ENCODE data around the gene LANCL3. TPM values are rescaled to one million over a fixed set of nuclear protein-coding genes. Genes with fewer than 3 reads are reported as not detected.
"Not testable (repeated sequence)": the region's sequence is repeated elsewhere in the genome, so short reads cannot be mapped to it uniquely, and the experiment has no call there.

Gene LANCL3
- total RNA-seq, 1 donor, result 0.27 TPM

DNA sequence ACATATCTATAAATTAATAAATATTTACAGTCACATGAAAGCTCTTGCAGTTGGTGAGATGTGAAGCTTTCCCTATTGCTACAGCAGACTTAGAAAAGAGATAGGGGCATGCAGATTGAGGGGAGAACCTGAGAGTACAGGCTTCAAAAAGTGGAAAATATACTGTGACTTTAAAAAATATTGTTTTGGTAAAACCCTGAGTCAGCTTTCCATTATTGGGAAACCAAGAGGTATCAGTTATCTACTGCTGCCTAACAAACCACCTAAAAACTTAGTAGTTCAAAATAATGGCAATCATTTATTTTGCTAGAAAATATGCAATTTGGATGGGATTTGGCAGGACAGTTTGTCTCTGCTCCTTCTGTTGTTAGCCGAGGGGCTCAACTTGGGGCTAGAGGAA is 38.3 kb downstream of the LANCL3 start:
- no peak for DNase-seq (ENCODE audit: low read depth in 2 of 3, low spot score in 2 of 3)

DNA sequence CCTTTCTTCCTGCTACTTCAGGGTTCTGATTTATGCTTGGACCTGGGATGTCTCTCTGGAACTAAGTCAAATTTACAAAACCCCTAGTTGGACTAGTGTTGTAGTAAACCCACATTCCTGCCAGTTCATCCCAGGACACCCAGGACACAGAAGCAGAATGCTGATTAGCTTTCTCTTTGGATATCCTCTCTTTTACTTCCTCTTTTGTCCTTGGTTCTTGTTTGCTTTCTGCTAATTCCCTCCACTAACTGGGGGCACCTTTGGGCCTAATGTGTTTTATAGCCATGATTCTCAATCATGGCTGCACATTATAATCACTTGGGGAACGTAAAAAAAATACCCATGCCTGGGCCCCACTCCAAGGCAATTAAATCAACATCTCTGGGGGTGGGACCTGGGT is 42.5 kb downstream of the LANCL3 start:
- DNase-seq (ENCODE audit: low read depth in 2 of 3, low spot score in 2 of 3), result peak in 1 of 3 donors; percentile 2

DNA sequence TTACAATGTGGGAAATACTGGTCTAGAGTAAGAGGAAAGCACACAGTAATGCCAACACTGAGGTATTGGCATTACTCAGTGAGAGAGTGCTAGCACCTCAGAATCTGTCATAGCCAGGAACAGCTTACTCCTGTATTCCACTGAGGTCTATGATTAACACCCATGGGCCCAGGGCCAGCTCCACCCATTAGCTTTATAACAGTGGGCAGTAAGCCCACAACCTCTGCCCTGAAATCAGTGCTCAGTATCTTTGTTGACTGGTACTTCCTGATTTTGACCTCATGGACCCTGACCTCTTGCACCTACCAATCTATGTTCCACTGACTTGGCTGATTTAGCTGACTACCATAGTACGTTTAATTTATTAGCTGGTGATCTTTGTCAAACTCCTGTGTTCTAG is 56.1 kb downstream of the LANCL3 start:
- DNase-seq (ENCODE audit: low read depth in 2 of 3, low spot score in 2 of 3), result no peak

DNA sequence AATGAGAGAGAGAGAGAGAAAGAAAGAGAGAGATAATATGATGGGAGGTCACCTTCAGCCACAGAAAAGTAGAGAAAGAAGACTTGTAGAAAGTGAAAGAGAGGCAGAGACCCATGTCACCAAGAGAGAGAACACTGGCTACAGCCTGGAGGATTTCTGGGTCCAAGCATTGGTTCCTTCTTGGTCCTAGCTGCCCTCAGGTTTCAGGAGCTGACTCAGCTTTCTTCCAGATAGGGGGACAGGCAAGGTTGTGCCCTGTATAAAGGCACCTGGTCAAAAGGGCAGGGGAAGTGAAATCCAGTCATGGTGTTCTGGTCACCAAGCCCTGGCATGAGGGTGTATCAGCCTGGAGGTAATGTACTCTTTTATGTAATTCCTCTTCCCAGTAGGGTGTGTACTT is 66.6 kb downstream of the LANCL3 start:
- no peak for DNase-seq (ENCODE audit: low read depth in 2 of 3, low spot score in 2 of 3)

DNA sequence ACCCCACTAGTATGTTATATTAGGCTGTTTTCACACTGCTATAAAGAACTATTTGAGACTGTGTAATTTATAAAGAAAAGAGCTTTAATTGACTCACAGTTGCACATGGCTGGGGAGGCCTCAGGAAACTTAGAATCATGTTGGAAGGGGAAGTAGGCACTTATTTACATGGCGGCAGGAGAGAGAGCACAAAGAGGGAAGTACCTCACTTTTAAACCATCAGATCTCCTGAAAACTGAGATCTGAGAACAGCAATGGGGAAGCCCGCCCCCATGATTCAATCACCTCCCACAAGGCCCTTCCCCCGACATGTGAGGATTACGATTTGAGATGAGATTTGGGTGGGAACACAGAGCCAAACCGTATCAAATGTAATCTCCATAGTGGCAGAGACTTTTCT is 68.7 kb downstream of the LANCL3 start:
- DNase-seq (ENCODE audit: low read depth in 2 of 3, low spot score in 2 of 3), result no peak

DNA sequence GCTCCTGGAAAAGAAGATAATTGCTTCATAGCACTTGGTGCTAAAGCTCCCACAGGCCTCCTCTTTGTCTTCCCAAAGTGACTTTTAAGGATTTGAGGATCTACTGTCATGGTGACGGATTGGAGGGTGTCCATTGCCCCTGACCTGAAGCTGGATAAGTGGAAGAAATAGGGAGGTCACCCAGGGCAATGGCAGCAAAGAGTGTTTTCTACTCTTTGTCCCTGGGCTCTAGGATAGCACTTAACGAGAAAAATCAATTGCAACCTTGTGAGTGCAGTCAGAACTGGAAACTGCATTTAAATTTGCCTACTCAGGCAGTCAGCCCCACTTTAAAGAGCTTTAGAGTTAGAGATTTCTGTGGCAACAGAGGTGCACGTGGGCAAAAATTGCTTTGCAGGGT is 70.4 kb downstream of the LANCL3 start:
- no peak for DNase-seq (ENCODE audit: low read depth in 2 of 3, low spot score in 2 of 3)

DNA sequence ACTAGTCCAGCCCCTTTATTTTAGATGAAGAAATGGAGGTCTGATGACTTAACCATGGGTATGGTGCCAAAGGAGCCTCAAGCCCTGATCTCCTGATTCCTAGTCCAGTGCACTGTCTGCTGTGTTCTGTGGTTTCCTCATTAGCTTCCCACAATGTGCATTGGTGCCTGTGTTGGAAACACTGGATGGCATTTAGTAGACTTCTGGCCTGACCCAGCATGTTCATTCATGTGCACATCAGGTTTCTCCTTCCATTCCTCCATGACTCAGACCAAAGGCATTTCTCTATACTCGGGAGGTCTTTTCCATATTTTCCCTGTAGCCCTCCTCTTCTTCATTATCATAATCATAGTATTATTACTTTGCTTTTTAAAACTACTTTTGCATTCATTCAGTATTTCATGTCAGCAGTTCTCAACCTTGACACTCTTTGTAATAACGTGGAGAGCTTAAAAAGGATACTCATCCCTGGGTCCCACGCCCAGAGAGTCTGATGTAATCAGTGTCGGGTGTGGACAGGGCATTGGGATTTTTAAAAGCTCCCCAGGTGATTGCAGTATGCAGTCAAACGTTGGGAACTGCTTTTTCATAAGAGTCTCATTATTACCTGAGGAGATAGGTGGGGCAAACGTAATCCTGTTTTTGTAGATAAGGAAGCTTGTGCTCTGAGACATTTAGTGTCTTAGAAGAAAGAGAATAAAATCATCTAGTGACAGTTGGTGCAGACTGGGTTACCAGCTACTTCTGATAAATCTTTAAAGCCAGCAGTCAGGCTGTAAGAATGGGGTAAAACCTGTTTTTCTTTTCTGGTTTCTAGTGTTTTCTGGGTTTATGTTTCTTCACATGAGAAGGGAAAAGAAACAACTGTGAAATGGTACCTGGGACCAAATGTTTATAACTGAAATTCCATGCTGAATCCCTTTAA is 73.2 kb downstream of the LANCL3 start:
- DNase-seq (ENCODE audit: low read depth in 2 of 3, low spot score in 2 of 3), result no peak

DNA sequence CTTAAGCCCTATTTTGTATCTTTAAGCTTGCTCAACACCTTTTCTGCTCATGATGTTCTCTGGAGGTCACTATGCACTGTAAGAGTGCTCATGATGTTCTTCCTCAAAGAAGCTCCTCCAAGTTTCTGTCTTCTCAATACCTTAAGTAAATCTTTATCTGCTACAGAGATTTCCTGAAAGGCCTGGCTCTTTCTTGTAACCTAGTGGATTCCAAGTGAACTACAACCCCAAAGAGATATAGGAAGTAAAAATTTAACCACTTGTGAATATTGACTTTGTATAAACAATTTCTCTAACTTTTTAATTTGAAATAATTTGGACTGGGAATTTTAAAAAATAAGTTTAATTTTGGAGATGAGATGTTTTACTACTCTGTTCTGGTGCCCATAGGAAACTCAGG is 74.8 kb downstream of the LANCL3 start:
- no peak for DNase-seq (ENCODE audit: low read depth in 2 of 3, low spot score in 2 of 3)

DNA sequence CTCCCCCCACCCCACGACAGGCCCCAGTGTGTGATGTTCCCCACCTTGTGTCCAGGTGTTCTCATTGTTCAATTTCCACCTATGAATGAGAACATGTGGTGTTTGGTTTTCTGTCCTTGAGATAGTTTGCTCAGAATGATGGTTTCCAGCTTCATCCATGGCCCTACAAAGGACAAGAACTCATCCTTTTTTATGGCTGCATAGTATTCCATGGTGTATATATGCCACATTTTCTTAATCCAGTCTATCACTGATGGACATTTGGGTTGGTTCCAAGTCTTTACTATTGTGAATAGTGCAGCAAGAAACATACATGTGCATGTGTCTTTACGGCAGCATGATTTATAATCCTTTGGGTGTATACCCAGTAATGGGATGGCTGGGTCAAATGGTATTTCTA is 79.4 kb downstream of the LANCL3 start:
- DNase-seq (ENCODE audit: low read depth in 2 of 3, low spot score in 2 of 3), result not testable (repeated sequence)

DNA sequence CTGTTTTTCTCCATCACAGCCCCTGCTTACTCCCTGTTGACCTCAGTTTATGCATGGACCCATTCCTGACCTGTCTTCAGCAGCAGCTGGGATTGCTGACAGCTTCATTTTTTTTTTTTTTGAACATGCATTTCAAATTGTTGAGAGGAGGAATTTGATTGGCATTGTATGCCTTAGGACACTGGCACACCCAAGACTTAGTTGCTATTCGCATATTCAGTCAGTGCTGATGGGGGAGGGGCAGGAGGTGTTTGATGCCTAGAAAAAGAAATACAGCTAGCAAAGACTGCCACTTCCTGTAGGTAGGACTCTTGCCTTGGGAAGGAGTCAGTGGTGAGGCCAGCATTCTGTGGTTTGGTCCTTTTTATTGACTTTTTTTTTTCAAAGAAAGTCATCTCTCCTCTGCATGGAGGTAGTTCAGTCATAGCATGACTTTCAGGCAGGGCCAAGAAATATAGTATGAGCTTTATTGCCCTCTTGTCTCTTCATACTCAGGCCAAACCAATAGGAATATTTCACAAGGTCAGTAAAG is 80.5 kb downstream of the LANCL3 start:
- no peak for DNase-seq (ENCODE audit: low read depth in 2 of 3, low spot score in 2 of 3)

DNA sequence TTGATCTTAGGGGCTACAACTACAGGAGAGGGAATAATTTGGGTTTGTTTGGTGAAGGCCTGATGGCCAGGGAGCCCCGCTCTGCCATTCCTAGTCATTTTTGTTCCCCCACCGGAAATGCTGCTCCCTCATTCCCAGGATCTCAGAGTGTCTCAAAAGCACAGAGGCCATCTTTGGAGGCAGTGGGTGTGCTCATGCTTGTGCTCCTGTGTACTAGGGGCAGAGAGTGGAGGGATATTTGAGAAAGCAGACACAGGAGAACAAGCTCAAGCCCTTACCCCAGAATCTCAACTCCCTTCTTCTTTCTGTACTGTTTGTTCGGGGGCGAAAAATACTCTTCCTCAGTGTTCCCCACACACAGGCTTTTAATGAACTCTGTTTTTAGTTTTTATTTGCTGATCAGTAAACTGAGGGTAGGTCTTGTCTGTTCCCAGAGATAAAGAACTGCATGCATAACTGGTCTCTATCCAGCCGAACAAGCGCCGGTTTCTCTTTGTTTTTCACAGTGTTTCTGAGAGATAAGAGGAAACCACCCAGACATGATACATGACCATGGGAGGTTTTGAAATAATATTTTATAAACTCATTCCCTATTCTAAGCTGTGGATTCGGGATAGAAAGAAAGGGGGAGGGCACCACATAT is 81.2 kb downstream of the LANCL3 start:
- peak in 2 of 3 donors; percentile 9 to 21 for DNase-seq (ENCODE audit: low read depth in 2 of 3, low spot score in 2 of 3)

DNA sequence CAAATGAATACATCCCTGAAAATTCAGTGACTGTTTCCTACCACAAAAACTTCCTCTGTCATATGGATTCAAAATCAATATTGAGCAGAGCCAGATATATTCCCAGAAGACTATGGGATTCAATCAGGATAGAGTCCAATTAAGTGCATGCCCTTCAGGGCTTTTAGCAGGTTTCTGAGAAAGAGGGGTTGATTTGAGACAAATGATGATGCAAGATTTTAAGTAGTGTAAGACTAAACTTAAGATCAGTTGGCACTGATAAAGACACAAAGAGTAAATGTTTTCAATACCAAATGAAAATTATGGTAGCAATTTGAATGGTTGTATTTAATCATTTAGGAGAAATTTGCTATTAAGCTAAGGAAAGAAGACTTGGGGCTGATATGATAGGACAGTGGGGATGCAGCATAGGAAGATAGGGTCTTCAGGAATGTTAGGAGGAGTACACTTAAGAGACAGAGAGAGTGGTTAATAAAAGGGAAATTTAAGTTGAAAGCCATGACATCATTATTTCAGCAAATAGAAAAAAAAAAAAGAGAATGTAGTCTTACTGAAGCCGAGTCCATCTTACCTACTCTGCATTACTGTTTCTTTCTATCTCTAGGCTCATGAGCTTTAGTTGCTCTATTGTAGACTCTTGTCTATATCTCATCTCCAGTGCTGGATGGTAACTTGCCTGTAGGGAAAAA is 82.1 kb downstream of the LANCL3 start:
- DNase-seq (ENCODE audit: low read depth in 2 of 3, low spot score in 2 of 3), result no peak

DNA sequence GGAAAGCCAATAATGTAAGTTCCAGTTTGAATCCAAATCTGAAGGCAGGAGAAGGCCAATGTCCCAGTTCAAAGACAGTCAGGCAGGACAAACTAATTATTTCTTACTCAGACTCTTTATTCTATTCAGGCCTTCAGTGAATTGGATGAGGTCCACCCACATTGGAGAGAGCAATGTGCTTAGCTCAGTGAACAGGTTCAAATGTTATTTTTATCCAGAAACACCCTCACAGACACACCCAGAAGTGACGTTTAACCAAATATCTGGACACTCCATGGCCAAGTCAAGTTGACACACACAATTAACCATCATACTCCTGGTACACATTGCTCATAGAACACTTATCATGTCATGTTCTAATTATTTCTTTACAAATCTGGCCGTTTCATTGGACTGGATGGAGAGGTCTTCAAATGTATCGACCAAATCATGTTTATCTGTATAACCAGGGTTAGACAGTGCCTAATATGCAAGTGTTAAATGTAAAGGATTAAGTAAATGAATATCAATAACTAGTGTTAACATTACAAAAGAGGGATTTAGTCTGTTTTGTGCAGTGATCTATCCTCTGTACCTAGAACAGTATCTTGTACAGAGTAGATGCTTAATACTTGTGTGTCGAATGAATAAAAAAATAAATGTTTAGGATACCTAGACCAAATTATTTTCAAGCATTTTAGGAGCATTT is 87.0 kb downstream of the LANCL3 start:
- DNase-seq (ENCODE audit: low read depth in 2 of 3, low spot score in 2 of 3), result no peak

DNA sequence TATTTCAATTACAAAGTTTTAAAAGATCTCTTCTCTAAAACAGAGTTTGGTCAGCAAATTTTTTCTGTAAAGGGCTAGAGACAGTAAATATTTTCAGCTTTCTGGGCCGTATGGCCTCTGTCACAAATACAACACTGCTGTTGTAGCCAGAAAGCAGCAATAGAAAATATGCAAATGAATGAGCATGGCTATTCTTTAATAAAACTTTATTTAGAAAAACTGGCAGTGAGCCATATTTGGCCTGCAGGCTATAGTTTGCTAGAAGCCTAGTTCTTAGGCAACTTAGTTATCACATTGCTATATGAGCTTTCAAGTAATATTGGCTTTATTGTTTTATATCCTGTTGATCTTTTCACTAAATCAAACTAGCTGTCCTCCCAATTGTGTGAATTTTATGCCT is 87.6 kb downstream of the LANCL3 start:
- no peak for DNase-seq (ENCODE audit: low read depth in 2 of 3, low spot score in 2 of 3)

DNA sequence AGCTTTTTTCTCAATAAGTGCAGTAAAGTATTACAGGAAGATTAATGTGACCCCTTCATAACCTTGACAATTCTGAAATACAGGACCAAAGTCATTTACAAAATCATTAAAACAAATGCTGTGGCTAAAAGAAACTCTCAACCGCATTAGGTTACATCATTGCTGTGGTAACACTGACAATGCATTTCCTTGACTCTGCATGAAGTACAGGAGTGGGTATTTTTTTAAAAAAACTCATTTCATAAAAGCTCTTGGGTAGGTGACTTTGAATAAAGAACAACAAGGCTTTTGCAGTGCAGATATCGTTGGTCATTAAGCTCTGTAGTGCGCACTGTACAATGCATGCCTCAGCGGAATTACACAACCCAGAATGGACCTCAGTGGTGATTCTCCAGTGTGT is 90.7 kb downstream of the LANCL3 start:
- DNase-seq (ENCODE audit: low read depth in 2 of 3, low spot score in 2 of 3), result peak in 1 of 3 donors; percentile 14

DNA sequence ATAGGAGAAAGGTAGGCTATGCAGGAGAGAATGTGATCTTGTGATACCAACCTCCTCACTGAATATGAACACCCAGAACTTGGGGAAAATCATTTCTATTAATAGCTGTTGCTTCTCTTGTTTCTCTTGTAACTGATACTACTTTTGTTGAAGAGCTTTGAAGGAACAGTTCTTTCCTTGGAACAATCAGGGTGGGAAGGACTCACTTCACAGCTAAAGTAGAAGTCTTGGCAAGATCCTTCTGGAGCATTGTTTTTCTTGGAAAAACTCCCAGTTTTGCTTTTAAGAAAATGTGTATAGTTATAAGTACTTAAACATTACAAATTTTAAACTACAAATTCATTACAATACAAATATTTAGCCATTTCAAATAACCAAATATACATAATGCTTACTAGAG is 95.1 kb downstream of the LANCL3 start:
- no peak for DNase-seq (ENCODE audit: low read depth in 2 of 3, low spot score in 2 of 3)

DNA sequence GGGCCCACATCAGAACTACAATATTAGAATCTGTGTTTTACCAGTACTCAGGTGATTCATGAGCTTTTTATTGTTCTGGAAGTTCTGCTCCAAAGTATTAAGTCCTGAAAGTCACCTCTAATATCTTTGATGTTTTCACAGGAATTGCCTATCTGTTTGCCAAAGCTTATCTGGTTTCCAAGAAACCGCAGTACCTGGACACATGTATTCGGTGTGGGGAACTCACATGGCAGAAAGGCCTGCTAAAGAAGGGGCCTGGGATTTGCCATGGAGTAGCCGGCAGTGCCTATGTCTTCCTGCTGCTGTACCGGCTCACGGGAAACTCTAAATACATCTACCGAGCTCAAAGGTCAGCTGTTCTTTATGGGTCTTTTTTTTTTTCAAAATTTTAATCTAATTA is 95.7 kb downstream of the LANCL3 start:
- no peak for DNase-seq (ENCODE audit: low read depth in 2 of 3, low spot score in 2 of 3)

DNA sequence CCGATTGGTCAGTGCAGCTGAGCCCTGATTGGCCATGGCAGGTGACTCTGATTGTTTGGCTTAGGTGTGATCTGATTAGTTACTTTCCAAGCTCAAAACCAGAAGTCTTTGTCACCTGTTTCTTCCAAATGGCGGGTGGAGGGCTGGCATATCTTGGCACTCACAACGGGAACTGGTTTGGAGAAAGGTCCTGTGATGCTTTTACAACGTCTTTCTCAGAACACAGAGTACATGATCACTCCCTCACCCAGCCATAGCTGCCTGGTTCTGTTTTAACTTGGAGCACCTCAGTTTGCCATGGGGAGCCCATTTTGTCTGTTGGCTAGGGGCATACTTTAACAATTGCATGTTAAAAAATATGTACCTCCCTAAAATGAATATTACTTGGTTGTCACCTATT is 101.1 kb downstream of the LANCL3 start:
- DNase-seq (ENCODE audit: low read depth in 2 of 3, low spot score in 2 of 3), result no peak

DNA sequence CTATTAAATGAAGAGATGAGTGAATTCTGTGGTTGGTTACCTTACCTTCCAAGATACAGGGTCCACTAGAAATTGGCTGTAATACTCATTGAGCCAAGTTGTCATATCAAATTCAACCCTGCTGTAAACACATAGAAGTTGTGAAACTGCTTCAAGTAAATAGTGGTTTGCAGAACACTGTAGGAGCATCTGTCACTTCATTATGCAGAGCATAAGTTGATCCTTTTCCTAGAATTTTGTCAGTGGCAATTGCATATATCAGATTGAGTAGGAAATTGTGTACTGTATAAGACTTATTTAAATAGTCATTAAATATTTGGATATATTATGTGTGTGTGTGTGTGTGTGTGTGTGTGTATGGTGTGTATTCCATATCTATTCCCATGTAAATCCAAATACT is 105.3 kb downstream of the LANCL3 start:
- no peak for DNase-seq (ENCODE audit: low read depth in 2 of 3, low spot score in 2 of 3)

DNA sequence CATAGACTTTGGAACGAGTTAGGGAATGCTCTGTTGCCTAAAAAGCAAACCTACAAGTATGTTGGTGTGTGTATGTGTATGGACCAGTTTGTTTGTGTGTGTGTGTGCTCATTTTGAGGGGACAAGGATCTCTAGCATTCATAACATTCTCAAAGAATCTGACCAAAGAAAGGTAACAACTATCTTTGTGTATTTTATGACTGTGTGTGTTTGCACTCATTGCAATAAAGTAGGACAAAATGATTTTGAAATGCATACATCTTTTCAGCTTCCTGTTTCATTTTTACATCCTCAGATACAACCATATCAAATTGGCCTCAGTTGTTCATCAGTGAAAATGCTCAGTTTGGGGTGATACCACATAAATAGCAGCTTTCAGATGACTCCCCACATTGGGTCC is 105.8 kb downstream of the LANCL3 start:
- DNase-seq (ENCODE audit: low read depth in 2 of 3, low spot score in 2 of 3), result no peak

DNA sequence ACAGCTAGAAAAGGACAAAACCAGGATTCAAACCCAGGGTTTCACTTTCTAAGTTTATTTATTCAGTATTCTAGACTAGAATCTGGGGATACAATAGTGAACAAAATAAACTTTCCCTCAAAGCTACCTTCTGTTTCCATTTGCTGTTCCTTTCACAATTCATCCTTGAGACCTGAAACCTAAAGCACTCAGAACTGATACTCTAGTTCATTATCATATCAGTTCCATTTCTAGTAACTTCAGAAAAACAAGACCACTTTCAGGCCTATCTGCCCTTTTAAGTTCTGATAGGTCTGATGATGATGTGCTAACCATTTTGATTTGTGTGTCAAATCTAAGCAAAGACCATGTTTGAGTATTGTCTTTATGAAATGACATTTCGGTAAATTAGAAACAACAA is 106.3 kb downstream of the LANCL3 start:
- no peak for DNase-seq (ENCODE audit: low read depth in 2 of 3, low spot score in 2 of 3)
